HG02798 (cell line): ENCODE measurements around the gene ZCWPW1.
A peak's percentile ranks its signal among the peaks of the same experiment; 100 is the strongest.

ENCODE experiments used
- ATAC-seq: cut with Tn5 transposase; IDR thresholded peaks from one replicate; pipeline ENCODE4 v1.9.1; 2021; ENCODE audit warnings: mild to moderate bottlenecking; ENCODE audit not compliant: unreplicated experiment, poor library complexity

The ZCWPW1 gene

DNA sequence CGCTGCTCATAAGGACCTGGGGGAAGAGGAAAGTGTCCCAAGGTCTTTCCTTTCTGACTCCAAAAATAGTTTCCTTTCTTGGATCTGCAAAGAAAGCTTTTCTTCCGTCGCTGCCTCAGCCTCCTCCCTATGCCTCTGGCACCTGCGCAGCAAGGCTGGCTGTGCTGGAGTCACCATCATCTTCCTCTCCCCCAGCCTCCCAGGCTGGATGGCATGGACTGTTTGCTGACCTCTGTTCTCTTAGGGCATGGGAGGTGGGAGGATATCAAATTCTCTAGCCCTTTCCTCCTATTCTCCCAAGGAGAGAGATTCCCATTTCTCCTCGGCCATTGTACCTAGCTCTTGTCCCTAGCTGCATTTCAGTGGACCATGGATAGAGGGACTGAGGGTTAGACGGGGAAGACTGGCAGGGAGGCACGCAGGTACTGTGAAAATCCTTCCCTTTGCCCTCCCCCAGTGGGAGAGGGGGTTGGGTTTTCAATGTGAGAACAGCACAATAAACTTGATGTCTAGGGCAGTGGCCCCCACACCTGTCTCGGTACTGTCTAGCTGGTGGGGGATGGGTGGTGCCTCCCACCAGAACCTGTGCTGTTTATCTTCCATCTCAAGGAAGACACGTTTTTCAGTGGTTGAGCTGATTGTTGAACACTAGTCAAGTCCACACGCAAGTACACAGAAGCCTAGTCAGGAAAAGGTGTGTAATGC is 5.2 kb upstream of the ZCWPW1 start:
- ATAC-seq = no peak

DNA sequence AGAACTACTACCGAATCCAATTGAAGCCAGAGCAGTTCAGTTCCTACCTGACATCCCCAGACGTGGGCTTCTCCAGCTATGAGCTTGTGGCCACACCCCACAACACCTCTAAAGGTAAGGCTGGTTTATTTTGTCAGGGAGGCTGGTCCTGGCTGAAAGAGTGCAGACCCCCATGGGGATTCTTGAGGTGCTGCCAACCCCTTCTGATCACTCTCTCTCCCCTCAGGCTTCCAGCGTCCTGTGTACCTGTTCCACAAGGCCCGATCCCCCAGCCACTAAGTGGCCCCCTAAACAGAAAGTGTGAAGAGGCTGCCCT is 4.7 kb upstream of the ZCWPW1 start:
- no peak for ATAC-seq

DNA sequence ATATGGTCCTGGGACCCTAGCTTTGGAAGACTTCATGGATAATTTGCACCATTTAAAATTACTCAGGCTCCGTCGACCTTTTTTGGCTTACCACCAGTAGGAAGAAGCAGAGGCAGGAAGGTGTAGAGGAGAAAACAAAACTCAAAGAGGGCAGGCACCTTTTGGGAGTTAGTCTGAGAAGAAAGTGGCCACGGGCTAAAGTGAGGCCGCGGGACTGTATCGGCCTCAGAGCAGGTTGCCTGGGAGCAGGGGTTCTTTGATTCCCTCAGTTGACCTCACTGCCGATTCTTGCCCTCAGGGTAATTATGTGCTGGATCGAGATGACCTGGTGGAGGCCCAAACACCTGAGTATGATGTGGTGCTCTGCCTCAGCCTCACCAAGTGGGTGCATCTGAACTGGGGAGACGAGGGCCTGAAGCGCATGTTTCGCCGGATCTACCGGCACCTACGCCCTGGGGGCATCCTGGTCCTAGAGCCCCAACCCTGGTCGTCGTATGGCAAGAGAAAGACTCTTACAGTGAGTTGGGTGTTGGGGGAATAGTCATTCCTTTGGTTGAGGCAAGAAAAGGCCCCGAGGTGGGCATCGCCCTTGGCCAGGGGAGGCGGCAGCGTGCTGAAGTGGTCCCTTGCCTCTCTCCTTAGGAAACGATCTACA is 4.2 kb upstream of the ZCWPW1 start:
- ATAC-seq = no peak

DNA sequence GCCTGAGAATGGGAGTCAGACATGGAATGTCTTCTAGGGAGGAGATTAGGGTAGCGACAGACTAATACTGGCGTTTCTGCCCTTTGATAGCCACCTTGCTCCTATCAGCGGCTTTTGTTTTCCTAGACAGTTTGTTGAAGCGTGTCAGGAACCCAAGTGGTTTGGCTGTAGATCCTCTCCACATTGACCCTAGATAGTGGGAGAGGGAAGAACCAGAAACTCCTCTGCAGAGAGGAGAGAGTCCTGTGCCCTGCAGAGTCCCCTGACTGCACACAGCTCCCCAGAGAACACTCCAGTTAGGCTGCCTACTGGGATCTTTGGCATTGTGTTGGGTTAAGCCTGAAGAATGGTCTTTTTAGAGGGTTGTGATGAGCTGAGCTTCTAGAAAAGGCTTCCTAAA is 3.5 kb upstream of the ZCWPW1 start:
- ATAC-seq = no peak

DNA sequence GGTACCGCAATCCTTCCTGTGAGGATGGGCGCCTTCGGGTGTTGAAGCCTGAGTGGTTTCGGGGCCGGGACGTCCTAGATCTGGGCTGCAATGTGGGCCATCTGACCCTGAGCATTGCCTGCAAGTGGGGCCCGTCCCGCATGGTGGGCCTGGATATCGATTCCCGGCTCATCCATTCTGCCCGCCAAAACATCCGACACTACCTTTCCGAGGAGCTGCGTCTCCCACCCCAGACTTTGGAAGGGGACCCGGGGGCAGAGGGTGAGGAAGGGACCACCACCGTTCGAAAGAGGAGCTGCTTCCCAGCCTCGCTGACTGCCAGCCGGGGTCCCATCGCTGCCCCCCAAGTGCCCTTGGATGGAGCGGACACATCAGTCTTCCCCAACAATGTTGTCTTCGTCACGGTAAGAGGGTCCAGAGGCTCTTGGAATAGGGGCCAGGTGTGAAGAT is 2.8 kb upstream of the ZCWPW1 start:
- ATAC-seq = no peak

DNA sequence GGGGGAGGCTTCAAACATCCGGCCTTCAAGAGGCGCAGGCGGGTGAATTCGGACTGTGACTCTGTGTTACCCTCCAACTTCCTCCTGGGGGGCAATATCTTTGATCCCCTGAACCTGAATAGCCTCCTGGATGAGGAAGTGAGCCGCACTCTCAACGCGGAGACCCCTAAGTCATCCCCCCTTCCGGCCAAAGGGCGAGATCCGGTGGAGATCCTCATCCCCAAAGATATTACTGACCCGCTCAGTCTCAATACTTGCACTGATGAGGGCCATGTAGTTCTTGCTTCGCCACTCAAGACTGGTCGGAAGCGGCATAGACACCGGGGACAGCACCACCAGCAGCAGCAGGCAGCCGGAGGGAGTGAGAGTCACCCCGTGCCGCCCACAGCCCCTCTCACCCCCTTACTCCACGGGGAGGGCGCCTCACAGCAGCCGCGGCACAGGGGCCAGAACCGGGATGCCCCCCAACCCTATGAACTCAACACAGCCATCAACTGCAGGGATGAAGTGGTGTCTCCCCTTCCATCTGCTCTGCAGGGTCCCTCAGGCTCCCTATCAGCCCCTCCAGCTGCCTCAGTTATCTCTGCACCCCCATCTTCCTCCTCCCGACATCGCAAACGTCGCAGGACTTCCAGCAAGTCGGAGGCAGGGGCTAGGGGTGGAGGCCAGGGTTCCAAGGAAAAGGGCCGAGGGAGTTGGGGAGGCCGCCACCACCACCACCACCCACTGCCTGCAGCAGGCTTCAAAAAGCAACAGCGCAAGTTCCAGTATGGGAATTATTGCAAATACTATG is 2.2 kb upstream of the ZCWPW1 start:
- ATAC-seq = no peak

DNA sequence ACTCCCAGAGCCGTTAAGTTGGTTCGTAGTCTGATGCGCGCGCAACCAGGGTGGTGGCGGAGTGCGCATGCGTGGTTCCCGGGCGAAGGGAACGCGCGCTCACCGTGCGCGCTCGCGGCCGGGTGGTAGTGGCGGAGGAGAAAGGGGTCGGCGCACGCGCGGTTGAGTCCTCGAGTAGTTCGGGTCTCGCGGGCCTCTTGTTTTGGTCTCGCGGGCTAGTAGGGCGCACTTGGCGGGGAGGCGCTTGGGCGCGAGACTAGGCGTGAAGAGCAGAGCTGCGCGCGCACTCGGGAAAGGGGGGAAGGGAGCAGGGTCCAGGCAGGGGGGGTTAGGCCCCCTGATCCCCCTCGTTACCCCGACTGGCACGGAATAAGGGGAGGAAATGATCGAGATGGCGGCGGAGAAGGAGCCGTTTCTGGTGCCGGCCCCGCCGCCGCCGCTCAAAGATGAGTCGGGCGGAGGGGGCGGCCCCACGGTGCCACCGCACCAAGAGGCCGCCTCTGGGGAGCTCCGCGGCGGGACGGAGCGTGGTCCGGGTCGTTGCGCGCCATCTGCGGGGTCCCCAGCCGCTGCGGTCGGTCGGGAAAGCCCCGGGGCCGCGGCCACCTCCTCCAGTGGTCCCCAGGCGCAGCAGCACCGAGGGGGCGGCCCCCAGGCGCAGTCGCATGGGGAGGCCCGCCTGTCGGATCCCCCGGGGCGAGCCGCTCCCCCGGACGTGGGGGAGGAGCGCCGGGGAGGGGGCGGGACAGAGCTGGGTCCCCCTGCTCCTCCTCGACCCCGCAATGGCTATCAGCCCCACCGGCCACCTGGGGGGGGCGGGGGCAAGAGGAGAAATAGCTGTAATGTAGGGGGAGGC is 1.4 kb upstream of the ZCWPW1 start, which contains the start of gene MEPCE:
MEPCE (plus strand) TSS at position 195 of the 856 bp plus-strand sequence; CDS start at position 383, 188 bp downstream.
- peak; percentile 48 for ATAC-seq

DNA sequence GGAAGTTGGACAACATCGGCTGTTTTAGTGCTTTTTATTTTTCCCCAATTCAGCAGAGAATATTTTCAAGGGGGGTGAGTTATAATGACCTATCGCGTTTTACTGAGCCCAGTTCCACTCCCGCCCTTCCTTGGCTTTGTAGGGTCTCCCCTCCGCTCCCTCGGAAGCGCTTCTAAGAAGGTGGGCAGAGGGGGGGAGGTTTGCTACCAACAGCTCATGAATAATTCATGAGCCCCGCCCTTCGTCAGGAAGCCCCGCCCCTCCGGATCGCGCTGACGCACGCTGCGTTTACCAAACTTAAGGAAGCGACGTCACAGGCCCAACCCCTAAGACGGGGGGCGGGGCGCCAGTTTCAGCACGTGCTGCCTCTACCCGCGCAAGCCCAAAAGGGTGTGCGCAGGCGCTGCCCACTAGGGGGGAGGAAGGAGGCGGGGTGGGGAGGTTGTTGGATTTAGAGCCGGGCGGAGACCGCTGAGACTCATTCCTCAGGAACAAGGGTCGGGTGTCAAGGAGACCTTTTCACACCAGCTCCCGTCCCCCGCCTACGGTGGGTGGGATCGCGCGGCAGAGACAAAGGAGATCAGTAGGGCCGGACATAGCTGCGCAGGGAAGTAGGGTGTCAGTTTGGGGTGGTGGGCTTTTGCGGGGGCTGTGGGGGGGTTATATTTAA is 599 bp upstream of the ZCWPW1 start:
- ATAC-seq = peak; percentile 60

DNA sequence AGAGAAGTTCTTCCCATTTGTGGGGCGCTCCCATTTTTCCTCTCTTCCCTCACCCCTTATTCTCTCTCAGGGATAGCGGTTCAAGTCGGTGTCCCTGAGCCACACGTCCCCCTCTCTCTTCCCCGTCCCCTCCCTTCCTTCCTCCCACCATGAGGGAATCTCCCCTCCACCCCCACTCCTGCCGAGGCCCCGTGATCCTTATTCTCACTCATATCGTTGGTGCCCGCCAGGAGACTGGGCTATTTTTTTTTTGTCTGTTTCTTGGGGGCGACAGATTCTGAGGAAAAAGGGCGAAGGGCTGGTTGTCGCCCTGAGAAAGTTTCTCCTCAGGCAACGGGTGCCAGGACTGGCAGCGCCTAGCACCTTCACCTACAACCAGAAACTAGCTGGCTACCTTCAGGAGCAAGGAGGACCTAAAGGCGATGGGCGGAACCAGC is 723 bp downstream of the ZCWPW1 start:
- ATAC-seq = no peak

DNA sequence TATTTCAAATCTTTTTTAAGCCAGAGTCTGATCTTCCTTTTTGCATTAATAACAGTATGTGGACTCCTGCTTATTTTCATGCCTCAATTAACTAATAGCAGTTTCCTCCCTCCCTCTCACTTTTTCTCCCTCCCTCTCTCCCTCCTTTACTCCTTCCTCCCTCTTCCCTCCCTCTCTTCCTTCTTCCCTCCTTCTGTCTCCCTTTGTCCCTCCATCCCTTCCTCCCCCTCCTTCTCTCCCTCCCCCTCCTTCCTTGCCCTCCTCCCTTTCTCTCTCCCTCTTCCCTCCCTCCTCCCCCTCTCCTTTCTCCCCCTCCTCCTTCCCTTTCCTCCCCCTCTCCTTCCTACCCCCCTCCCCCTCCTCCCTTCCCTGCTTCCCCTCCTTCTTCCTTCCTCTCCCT is 2.0 kb downstream of the ZCWPW1 start:
- ATAC-seq = no peak

DNA sequence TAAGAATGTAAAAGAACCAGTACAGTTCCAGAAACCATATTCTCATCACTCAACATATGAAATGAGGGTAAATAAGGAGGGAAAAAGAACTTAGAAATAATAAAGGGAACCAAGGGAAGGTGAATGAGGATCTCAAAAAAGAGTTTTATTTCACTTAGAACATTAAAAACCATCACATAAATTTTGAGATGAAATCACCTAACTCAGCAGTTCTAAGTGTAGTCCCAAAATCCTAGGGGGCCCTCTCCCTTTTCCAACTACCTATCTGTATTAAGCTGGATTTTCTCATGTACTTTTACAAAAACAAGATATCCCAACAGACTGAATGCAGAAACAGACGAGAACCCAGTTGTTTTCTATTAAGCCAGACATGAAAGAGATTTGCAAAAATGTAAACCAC is 3.2 kb downstream of the ZCWPW1 start:
- ATAC-seq = no peak

DNA sequence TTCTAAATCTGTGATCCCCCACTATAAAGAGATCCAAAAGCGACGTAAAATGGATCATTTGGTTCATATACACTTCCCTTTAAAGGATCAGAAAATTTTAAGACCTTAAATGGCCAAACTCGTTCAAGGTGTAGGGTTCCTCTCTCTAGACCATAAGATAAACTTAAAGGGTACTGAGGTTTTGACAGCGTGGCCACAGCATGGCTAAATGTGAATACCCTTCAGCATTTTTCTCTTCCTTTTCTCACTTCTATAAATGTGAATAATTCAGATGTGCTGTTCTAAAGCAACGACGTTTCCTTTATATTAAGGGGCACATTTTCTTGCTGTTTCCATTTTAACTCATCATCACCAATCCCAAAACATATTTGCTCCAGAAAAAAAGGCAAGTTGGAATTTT is 5.2 kb downstream of the ZCWPW1 start:
- ATAC-seq = no peak

DNA sequence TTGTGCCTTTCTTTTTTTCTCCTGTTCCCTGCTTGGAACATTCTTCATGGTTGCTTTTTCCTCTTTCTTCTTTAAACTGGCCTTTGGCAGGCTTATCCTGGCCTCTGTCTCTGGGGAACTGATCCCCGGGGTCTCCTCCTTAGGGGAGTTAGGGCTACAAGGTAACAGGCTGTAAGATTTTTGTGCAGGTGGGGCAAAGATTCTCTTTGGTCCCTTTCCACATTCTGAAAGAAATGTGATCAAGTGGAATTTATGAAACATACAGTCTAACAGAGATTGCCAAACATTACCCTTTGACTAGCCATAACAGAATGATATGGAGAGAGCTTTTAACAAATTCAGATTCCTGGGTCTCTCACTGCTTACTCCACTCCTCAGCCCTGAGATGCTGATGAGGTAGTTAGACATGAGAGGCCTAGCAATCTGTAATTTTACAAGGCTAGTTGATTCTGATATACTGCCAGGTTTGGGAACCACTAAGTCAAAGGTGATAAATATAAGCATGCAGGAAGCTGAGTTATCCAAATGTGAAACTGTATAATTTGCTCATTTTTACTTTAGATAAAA is 8.8 kb downstream of the ZCWPW1 start:
- ATAC-seq = no peak

DNA sequence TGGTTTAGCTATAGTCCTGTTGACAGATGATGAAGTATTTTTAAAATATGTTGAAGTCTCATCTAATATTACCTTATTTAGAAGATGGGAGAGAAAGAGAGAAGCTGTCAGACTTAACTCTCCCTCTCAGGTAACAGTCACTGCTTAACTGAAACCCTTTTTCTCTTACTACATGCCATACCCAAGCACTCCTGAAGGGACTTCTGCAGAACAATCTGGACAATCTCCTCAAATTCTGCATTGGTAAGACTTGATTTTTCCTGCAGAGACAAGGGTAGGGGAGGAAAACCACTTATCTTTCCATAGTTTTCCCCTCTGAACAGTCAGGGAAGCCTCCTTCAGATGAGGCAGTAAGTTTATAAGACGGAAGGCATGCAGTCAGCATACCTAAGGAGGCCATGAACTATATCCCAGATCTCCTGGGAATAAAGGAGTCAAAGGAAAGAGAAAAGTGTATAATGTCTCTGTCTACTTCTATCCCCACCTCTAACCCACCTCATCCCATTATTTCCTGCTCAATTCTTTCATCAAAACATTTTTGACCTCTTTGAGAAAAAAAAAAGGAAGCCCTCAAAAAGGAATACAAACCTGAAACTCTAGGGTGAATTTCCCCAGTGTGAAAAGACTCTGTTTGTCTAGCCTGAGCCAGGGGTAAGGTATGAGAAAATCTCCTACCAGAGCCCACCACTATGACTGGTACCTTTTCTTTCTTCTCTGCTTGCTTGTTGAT is 9.4 kb downstream of the ZCWPW1 start:
- ATAC-seq = no peak

DNA sequence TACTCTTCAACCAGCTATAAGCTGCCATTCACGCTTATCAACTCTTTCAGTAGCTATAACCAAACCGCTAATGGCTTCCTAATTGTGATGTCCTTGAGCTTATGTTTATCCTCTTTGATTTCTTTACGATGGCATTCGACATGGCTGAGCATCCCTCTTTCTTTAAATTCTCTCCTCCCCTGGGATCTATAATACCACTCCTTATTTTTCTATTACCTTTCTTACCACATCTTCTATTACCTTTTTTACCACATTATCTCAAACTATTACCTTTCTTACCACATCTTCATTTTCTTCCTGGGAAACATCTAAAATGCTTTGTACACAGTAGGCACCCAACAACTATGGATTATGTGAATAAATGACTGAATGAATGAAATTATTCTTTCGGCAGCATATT is 13.1 kb downstream of the ZCWPW1 start:
- no peak for ATAC-seq

DNA sequence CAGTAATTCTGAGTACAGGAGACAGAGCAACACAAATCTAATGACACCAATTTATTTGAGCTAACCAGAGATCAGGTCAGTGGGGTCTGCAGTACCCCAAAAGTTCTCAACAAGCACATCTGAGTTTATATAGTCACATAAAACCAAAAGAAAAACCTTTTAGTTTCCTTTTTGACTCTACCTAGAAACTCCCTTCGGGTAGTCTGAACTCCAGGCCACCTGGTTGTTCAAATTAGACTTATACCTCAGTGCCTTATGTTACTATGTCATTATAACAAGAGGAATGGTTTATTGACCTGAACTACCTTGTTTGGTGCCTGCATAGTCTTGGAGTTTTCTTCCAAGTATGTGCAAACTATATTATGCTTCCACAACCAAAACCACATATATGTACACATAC is 14.6 kb downstream of the ZCWPW1 start:
- ATAC-seq = no peak

DNA sequence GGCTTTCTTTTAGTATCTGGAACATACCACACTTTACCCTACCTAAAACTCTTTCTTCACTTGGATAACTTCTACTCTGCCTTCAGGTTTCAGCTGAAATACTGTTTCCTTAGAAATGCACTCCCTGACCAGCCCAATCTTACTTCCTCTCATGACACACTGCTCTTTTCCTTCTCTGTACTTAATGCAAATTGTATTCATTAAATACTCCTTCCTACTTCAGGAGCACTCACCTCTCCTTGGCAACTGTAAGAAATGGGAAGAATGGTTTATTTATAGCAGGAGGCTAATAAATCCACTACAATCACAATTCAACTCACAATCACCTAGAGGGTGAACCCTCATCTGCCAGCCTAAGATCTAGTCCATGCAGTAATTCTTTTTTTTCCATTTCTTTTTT is 15.2 kb downstream of the ZCWPW1 start:
- ATAC-seq = no peak

DNA sequence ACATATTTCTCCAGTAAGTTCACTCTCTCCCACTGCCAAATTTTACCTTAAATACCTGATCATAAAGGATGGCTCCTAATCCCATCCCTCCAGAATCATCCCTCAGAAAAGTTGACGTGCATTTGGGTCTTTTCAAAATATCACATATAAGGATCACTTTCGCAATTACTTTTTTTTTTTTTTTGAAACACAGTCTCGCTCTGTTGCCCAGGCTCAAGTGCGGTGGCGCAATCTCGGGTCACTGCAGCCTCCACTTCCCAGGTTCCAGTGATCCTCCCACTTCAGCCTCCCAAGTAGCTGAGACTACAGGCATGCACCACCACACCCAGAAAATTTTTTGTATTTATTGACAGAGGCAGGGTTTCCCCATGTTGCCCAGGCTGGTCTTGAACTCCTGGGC is 17.4 kb downstream of the ZCWPW1 start:
- no peak for ATAC-seq
